HEK293 (cell line): ENCODE data around the gene ZYX.

Experiments used
- CTCF ChIA-PET: fragments of 350-600 bp; formaldehyde crosslinking; extraction: SDS; loops from one replicate; lab custom pipeline; 2021; ENCODE audit warnings: antibody characterized with exemption; lab: Yijun Ruan, JAX
- POLR2A ChIA-PET: fragments of 300-600 bp; formaldehyde crosslinking; extraction: SDS; loops from one replicate; lab custom pipeline; 2020; ENCODE audit warnings: antibody characterized with exemption, inconsistent platforms; lab: Yijun Ruan, JAX
- H3K27ac ChIP-seq: fragments of 200-500 bp; sonication (Bioruptor generic); 2 replicates; pipeline ENCODE4 v1.5.1; 2014; ENCODE audit warnings: low read depth, low read length, control low read depth, inconsistent platforms; ENCODE audit errors: extremely low read depth
- H3K36me3 ChIP-seq, 2 experiments: fragments of 200-500 bp in 1 of 2; sonication (Bioruptor generic) in 1 of 2; 1 replicate in 1 of 2; 2 replicates in 1 of 2; pipeline ENCODE4 v1.5.1; 2014 to 2017; ENCODE audit warnings: inconsistent platforms in 2 of 2, low read length in 2 of 2; ENCODE audit not compliant: control insufficient read depth in 2 of 2, insufficient read depth in 1 of 2
- H3K4me1 ChIP-seq: fragments of 200-500 bp; sonication (Bioruptor generic); 2 replicates; pipeline ENCODE4 v1.5.1; 2014; ENCODE audit warnings: mild to moderate bottlenecking, low read length, inconsistent platforms; ENCODE audit not compliant: control insufficient read depth, insufficient read depth
- H3K4me3 ChIP-seq: 2 replicates; pipeline ENCODE4 v1.5.1; 2011; ENCODE audit warnings: low read depth, mild to moderate bottlenecking, control low read depth, low read length, moderate library complexity
- H3K9me3 ChIP-seq: fragments of 200-500 bp; sonication (Bioruptor generic); 2 replicates; pipeline ENCODE4 v1.5.1; 2014; ENCODE audit warnings: low read depth, low read length, inconsistent platforms; ENCODE audit not compliant: control insufficient read depth, insufficient read depth
- BCL6B ChIP-seq: fragments of 450-650 bp; formaldehyde crosslinking; IDR thresholded peaks from 2 replicates; pipeline ENCODE4 v1.5.1; 2017; ENCODE audit warnings: missing biosample characterization, missing genetic modification characterization
- ELK4 ChIP-seq: IDR thresholded peaks from 2 replicates; pipeline ENCODE4 v1.6.1; 2011; ENCODE audit warnings: mild to moderate bottlenecking, low read depth, low read length, borderline replicate concordance
- HOXC10 ChIP-seq: sonication (generic); formaldehyde crosslinking; IDR thresholded peaks from 2 replicates; pipeline ENCODE4 v1.8.1; 2023; ENCODE audit warnings: mild to moderate bottlenecking, missing genetic modification reagents
- KLF17 ChIP-seq: fragments of 450-650 bp; formaldehyde crosslinking; IDR thresholded peaks from 2 replicates; pipeline ENCODE4 v1.5.1; 2016; ENCODE audit warnings: missing biosample characterization, missing genetic modification characterization
- KLF7 ChIP-seq: fragments of 450-650 bp; formaldehyde crosslinking; IDR thresholded peaks from 2 replicates; pipeline ENCODE4 v1.5.1; 2016; ENCODE audit warnings: missing biosample characterization, missing genetic modification characterization, borderline replicate concordance
- PRDM10 ChIP-seq: fragments of 450-650 bp; formaldehyde crosslinking; IDR thresholded peaks from 2 replicates; pipeline ENCODE4 v1.5.1; 2016; ENCODE audit warnings: missing biosample characterization, missing genetic modification characterization
- PRDM4 ChIP-seq: fragments of 450-650 bp; formaldehyde crosslinking; IDR thresholded peaks from 2 replicates; pipeline ENCODE4 v1.5.1; 2017; ENCODE audit warnings: missing biosample characterization, missing genetic modification characterization
- REST ChIP-seq: fragments of 450-650 bp; formaldehyde crosslinking; IDR thresholded peaks from 2 replicates; pipeline ENCODE4 v1.5.1; 2016; ENCODE audit warnings: missing biosample characterization, missing genetic modification characterization
- SCRT1 ChIP-seq: fragments of 450-650 bp; formaldehyde crosslinking; IDR thresholded peaks from 2 replicates; pipeline ENCODE4 v1.5.1; 2016; ENCODE audit warnings: missing biosample characterization, missing genetic modification characterization, borderline replicate concordance
- ZBTB1 ChIP-seq: fragments of 450-650 bp; formaldehyde crosslinking; IDR thresholded peaks from 2 replicates; pipeline ENCODE4 v1.5.1; 2016; ENCODE audit warnings: missing biosample characterization, missing genetic modification characterization
- ZBTB48 ChIP-seq: fragments of 450-650 bp; formaldehyde crosslinking; IDR thresholded peaks from 2 replicates; pipeline ENCODE4 v1.5.1; 2016; ENCODE audit warnings: missing biosample characterization, missing genetic modification characterization
- ZFP41 ChIP-seq: fragments of 450-650 bp; formaldehyde crosslinking; IDR thresholded peaks from 2 replicates; pipeline ENCODE4 v1.5.1; 2016; ENCODE audit warnings: missing biosample characterization, missing genetic modification characterization, borderline replicate concordance
- ZIC2 ChIP-seq: fragments of 450-650 bp; formaldehyde crosslinking; IDR thresholded peaks from 2 replicates; pipeline ENCODE4 v1.5.1; 2016; ENCODE audit warnings: missing biosample characterization, missing genetic modification characterization
- ZNF133 ChIP-seq: fragments of 450-650 bp; formaldehyde crosslinking; IDR thresholded peaks from 2 replicates; pipeline ENCODE4 v1.5.1; 2016; ENCODE audit warnings: missing biosample characterization, missing genetic modification characterization
- ZNF202 ChIP-seq: fragments of 450-650 bp; formaldehyde crosslinking; IDR thresholded peaks from 2 replicates; pipeline ENCODE4 v1.5.1; 2016; ENCODE audit warnings: missing biosample characterization, missing genetic modification characterization, borderline replicate concordance
- ZNF23 ChIP-seq: fragments of 450-650 bp; formaldehyde crosslinking; IDR thresholded peaks from 2 replicates; pipeline ENCODE4 v1.5.1; 2016; ENCODE audit warnings: missing biosample characterization, missing genetic modification characterization, borderline replicate concordance
- ZNF335 ChIP-seq: fragments of 450-650 bp; formaldehyde crosslinking; conservative IDR thresholded peaks from 2 replicates; pipeline ENCODE4 v1.5.1; 2016; ENCODE audit warnings: missing biosample characterization, missing genetic modification characterization
- ZNF341 ChIP-seq: fragments of 450-650 bp; formaldehyde crosslinking; IDR thresholded peaks from 2 replicates; pipeline ENCODE4; 2016; ENCODE audit warnings: low read depth, missing biosample characterization, missing genetic modification characterization
- ZNF548 ChIP-seq: fragments of 450-650 bp; formaldehyde crosslinking; IDR thresholded peaks from 2 replicates; pipeline ENCODE4 v1.5.1; 2016; ENCODE audit warnings: missing biosample characterization, missing genetic modification characterization
- ZNF596 ChIP-seq: fragments of 450-650 bp; IDR thresholded peaks from 2 replicates; pipeline ENCODE4 v1.5.0; 2018; ENCODE audit warnings: missing biosample characterization, mild to moderate bottlenecking, missing genetic modification characterization, moderate library complexity
- ZNF610 ChIP-seq: fragments of 450-650 bp; formaldehyde crosslinking; IDR thresholded peaks from 2 replicates; pipeline ENCODE4 v1.5.1; 2016; ENCODE audit warnings: missing biosample characterization, missing genetic modification characterization, borderline replicate concordance
- ZNF658 ChIP-seq: fragments of 450-650 bp; formaldehyde crosslinking; IDR thresholded peaks from 2 replicates; pipeline ENCODE4; 2016; ENCODE audit warnings: missing biosample characterization, missing genetic modification characterization
- ZXDB ChIP-seq: fragments of 450-650 bp; formaldehyde crosslinking; IDR thresholded peaks from 2 replicates; pipeline ENCODE4 v1.5.1; 2016; ENCODE audit warnings: missing biosample characterization, missing genetic modification characterization

ZYX gene

GRCh38 chr7:143346018-143346417, 35.1 kb upstream of the ZYX start:
- Histone ChIP-seq H3K4me3 (no peak overlapping the region), H3K4me1 (no peaks in the 10 kb centered on the region), H3K27ac (no peak overlapping the region), H3K9me3 (no peaks in the 10 kb centered on the region), H3K36me3 (no peaks in the 10 kb centered on the region)
- POLR2A ChIA-PET: interaction anchor here (1.2 kb wide), 1 partner anchor 34 kb away, joined by 4 read pairs; no protein-coding TSS in a partner anchor
- no peak for TF ChIP-seq BCL6B (tag by site-specific recombination)
- TF ChIP-seq KLF17: no peak
- no peak for TF ChIP-seq PRDM4 (tag by site-specific recombination)
- no peak for TF ChIP-seq SCRT1 (tag by site-specific recombination)
- TF ChIP-seq ZNF596: no peak
- TF ChIP-seq HOXC10 (CRISPR knock-in tag): no peak
- TF ChIP-seq REST: no peak
- TF ChIP-seq KLF7 (tag by site-specific recombination): no peak
- no peak for TF ChIP-seq ZNF23 (tag by site-specific recombination)
- no peak for TF ChIP-seq ELK4
- TF ChIP-seq ZNF341: no peak
- CTCF ChIA-PET: interaction anchor here (0.8 to 1.7 kb wide), 10 partner anchors 10 to 138 kb away, joined by 3 to 25 read pairs (median 5); no protein-coding TSS in a partner anchor

- Histone ChIP-seq H3K4me3 (no peak overlapping the region), H3K27ac (no peak overlapping the region), H3K36me3 (no peaks in the 10 kb centered on the region), H3K9me3 (no peaks in the 10 kb centered on the region), H3K4me1 (no peaks in the 10 kb centered on the region)
- ChIA-PET POLR2A (no interaction called here), CTCF (interaction anchor here (0.8 to 1.2 kb wide), 3 partner anchors 23 to 1025 kb away, joined by 3 to 5 read pairs (median 3); no protein-coding TSS in a partner anchor)
- TF ChIP-seq ZNF133 (no peak), ZXDB (tag by site-specific recombination) (no peak), ZNF548 (no peak), ZNF335 (no peak), ZNF202 (tag by site-specific recombination) (no peak), ZNF610 (tag by site-specific recombination) (no peak), ZFP41 (no peak), ZBTB1 (no peak), ZIC2 (tag by site-specific recombination) (no peak), ZBTB48 (tag by site-specific recombination) (no peak), PRDM10 (no peak), ZNF658 (tag by site-specific recombination) (no peak)
These were observed 33.2 kb upstream of the ZYX start for GRCh38 chr7:143347950-143348349.
